HG02884 (cell line): ENCODE data around the gene IRF6.
"Not testable (repeated sequence)": the region's sequence is repeated elsewhere in the genome, so short reads cannot be mapped to it uniquely, and the experiment has no call there.

ENCODE experiments used
- ATAC-seq: cut with Tn5 transposase; IDR thresholded peaks from one replicate; pipeline ENCODE4 v1.9.1; 2021; ENCODE audit warnings: mild to moderate bottlenecking, moderate library complexity; ENCODE audit not compliant: unreplicated experiment

The IRF6 gene

DNA sequence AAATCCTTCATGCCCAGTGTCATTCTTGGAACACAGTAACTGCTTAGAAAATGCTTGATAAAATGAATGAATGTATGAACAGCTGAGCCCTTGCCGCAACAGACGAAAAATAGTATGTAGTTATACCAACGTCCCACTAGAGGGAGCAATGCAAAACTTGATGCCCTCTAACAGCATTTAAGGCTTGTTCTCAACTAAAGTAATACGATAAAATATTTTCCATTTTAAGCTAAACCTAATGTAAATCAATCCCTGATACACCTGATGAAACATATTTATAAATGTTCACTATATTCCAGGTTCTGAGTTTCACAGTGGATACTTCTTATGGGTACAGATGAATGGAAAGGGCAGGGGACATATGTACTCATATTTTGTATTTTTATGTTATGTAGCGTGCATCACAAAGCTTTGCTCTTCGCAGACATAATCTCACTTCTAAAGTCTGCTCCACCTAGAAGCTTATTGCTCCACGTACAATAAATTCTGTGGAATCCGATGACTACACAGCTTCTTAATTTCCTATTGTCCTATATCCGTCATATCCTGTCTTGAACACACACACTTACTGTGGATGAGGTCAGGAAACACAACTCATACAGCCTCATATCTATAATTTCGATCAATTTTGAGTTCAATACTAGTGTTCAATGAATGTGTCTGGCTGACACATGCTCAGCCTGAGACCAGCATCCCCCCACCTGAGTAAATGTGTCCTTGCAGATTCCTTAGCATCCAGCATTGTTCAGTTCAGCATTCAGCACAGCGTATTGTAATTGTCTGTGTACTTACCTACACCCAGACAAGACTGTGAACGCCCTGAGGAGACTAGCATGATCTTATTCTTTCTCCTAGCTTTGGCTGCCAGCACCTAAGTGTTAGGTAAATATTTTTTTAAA lies 17.4 kb upstream of the IRF6 start:
- ATAC-seq = peak; percentile 42

DNA sequence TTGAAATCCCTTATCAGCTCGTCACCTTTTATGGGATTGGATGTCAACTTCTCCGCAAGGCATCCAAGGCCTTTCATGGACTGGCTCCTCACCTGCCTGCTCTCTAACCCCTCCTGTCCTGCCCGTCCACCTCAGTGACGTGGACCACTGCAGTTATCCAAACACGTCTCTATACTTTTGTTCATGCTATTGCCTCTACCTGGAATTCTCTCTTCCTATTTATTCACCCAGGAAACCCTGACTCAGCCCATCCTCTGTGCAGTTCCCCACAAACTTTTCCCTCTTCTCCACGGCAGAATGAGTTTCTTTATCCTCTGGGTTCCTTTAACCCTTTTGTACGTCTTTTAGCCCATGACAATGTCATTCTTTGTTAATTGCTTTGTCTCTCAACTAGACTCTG lies 16.8 kb upstream of the IRF6 start:
- no peak for ATAC-seq

DNA sequence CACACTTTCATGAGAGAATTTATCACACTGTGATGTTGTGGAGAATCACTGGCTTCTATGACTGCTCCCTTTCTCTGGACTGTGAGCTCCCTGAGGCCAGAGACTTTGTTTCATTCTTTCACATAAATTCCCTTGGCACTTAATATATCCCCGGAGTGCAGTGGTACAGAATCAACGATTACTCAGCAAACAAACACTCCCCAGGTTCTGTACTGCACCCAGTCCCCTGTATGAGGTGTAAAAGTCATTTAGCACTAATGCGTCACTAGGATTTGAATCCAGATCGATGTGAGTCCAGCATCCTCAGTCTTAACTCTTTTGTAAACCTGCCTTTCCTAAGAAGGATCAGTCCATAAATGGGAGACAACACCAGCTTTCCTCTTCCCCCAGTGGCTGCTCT lies 15.0 kb upstream of the IRF6 start:
- ATAC-seq = no peak

DNA sequence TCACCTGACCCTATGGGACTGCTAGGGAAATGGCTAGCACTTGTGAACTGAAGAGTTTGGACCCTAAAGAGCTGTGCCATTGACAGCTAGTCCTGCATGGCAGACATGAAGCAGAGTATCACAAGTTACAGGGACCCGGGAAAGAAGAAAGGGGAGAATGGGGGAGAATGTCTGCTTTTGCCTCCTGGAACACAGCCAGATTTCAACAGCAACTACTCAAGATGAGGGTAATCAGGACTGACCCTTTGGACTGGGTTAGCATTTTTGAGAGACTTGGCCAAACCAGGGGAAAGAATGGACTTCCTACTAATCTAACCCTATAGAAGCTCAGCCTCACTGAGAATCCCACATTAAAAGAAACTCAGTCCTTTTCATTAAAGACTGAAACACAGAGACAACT lies 13.1 kb upstream of the IRF6 start:
- ATAC-seq = no peak

DNA sequence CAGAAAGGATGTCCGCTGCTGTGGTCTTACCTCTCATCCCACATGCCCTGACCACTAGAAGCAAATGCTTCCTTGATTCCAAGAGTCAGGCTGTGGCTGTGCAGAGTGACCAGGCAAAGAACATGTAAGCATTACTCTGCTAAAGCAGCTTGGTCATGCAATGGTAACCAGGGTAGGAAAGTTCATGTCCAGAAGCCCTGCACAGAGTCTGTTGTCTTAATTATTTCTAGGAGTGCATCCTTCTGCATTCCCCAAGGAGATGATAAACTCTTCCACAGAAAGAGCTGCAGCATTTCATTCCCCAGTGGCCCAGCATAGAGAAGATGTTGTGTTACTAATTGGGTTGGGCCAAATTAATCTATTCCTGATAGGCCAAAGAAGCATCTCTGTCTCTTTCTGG lies 11.7 kb upstream of the IRF6 start:
- ATAC-seq = no peak

DNA sequence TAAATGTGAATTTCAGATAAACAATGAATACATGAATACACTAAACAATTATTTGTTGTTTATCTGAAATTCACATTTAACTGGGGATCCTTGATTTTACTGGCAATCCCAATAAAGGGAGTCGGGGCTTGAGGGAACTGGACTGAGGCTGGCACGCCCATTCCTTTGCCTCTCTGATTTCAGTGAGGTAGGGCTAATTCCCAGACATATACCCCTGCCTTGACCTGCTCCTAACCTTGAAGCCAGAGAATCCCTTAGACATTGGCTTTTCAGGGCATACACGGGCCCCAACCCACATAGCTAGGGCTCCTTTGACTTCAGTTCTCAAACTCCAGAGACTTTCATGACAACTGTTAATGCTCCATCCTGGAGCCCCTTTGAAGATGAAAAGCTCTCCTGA lies 11.0 kb upstream of the IRF6 start:
- no peak for ATAC-seq

DNA sequence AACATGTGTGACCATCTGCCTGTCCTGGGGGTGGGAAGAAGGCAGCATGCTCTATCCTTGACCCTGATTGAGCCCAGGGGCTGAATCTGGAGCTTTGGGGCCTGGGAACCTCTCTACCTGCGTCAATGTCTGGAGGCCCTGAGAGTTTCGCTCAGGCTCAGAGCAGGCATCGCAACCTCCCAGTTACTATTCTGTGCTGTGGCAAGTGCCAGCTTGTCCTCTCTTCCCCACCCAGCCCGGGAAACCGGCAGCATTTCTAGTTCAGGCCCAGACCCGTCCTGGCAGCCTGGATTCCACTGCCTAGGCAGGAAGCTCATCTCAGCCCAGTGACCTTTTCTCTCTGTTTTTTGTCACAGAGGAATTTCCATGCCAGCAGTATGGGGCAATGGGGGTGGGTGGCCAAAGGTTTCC lies 10.0 kb upstream of the IRF6 start:
- no peak for ATAC-seq

DNA sequence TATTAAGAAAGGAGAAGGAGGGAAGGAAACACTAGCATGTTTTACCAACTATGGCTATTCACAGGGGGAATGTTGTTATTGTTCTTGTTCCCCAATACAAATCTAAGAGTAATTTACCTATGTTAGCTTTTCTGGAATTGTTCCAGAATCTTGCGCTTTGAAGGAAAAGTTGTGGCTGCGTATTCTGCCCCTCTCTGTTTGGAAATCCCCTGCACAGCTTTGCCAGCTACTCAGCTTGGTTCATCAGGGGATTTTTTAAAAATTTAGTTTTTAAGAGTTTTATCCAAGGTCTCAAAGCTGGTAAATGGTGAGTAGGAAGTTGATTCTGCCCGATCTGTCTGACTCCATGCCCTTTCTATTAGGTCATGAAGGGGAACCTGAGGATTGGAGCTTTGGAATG lies 9.5 kb upstream of the IRF6 start:
- ATAC-seq = no peak

DNA sequence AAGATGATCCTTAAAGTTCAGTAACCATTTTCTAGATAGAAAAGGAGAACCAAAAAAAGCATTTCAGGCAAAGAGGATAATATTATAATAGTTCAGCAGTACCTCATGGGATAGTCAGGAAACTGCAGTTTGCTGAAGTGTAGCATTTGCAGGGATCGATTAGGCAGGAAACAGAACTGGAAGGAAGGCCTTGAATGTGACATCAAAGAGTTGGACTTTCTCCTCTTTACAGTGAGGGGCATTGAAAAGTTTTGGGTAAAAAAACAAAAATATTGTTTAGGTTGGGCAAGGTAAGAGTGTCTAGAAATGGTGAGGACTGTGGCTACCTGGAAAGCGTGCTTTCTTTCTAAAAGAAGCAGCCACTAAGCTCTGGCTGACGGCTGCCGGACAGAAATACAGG lies 8.0 kb upstream of the IRF6 start:
- no peak for ATAC-seq

DNA sequence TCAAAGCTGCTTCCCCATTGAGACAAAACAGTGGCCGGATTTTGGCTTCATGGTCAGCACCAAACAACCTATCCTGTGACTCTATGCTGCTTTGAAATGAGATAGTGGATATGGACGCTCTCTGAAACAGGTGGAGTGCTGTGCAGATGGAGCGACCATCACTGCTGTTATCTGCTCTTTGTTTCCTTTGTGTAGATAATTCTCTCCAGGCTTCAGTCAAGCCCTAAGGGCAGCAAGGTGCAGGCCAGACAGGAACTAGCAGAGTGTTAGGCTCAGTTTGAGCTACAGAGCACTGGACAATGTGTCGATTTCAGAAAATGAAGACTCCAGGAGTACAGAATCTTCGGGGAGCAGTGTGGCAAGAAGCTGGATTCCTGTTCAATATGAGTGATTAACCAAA lies 4.8 kb upstream of the IRF6 start:
- ATAC-seq = no peak

DNA sequence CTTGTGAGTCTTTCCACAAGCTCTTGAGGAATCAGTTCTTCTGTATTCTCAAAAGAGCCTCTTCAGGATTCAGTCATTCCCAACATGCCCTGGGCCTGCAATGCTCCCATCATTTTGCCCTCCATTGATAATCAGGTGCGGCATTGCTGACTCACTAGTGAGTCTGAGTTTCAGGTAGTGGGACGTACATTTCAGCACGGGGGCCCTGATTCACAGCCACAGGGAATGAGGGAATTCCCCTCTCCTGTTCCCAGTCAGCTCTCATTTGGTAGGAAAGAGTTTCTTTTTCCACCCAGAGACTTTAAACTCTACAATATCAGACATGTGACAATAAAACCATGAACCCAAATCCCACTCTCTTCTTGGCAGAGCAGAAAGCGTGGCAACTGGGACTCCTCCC lies 3.7 kb upstream of the IRF6 start:
- ATAC-seq = no peak

DNA sequence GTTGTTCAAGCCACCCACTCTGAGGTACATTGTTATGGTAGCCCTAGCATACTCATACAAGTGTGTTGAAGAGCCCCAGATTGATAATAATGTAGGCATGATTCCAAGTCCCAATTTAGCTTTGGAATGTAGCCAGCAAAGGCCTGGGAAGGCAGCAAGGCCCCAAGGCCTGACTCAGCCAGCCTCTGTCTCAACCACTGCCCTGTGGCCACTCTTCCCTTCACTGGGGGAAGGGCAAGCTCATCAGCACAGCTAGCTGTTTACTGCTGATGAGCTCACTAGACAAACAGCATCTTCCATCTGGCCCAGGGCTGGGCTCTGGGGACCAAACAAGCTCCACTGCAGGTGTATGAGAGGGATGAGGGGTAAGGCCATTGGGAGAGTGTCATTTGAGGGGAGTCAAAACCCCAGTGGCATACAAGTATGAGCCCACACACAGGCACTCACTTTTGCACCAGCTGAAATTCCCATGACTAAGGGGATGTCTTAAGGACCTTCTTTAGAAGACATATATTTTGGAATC lies 2.2 kb upstream of the IRF6 start:
- no peak for ATAC-seq

DNA sequence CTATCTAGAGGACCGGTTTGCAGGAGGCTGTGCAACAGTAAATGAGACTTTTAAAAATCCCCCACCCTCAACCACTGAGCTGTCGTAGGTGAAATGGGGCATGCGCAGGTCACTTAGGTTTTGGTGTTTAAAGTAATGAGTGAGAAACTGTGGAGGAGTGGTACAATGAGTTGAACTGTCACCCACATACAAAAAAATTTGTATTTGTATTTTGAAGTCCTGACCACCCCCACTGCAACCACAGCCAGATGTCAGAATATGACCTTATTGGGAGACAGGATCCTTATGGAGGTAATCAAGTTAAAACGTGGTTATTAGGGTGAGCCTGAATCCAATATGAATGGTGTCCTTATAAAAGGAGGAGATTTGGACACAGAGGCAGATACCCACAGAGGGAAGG lies 1.6 kb upstream of the IRF6 start:
- no peak for ATAC-seq

DNA sequence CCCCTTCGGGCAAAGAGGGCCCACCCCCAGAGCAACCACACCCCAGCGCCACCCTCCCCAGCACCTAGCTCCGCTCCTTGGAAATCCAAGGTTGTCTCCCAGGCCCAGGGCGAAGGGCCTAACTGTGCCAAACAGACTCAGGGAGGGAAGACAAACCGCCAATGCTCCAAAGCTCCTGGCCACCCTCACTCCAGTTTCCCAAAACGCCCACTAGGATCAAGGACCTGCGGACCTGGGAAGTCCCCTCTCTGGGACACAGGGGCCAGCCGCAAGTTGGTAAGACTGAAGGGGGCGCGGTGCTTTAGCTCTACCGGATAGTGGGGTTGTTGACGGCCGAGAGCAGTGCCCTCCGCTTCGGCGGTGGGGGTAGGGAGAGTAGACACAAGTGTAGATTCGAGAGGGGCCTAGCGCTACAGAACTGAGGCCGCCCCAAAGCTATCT lies 581 bp downstream of the IRF6 start:
- no peak for ATAC-seq

DNA sequence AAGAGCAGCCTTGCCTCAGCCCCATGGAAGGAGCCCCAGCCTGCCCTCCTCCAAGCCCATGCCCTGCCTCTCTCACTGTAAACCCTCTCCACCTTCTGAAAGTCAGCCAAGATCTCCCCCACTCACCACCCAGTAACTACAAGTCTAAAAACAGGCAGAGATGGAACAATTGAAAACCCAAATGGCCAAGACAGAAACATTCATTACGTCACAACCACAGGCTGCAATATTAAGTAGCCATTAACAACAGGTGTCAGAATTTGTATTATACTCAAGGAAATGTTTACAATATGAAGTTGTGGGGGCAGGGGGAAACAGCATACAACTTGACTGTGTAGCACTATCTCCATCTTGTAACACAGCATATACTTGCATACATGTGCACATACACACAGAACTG lies 2.4 kb downstream of the IRF6 start:
- no peak for ATAC-seq

DNA sequence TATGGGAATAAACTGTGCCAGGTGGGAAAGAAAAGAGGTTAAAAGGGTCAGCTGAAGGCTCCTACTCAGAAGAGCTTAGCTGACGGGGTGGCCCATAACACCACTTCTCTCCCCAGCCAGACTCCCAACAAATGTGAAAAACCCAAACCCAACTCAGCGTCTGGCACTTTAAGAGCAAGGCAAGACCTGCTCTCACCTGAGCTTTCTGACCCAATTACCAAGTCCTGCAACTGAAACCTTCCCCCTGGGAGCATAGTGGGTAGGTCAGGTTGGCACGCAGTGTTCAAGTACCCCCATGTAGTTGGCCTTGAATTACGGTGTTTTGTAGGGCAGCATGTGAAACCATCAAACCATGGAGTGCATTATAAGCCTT lies 3.2 kb downstream of the IRF6 start:
- ATAC-seq = no peak

DNA sequence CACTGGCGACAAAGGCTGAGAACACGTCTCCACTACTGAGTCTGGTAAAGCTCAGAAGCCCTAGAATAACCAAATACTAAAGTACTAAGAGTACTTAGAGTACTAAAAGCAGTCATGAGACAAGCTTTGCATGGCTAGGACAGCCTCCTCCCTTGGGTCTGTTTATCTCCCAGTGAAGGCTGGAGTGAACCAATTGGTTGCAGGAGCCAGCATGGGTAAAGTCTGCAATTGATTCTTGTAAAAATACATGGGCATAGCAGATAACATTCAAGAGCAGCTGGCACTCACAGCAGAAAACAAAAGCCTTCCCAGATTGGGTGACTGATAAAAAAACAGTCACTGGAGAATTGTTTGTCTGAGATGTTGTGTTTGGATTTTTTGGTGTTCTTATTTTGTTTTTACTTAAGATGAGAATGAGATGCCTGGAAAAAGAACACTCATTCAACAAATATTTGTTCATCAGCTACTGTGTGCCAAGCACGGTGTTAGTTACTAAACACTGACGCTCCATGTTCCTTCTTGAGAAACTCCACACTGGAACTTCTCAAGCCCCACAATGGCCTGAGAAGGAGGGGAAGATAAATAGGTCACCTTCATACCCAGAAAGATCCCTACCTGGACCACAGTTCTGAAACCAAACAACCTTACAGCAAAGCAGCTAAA lies 3.7 kb downstream of the IRF6 start:
- ATAC-seq = no peak

DNA sequence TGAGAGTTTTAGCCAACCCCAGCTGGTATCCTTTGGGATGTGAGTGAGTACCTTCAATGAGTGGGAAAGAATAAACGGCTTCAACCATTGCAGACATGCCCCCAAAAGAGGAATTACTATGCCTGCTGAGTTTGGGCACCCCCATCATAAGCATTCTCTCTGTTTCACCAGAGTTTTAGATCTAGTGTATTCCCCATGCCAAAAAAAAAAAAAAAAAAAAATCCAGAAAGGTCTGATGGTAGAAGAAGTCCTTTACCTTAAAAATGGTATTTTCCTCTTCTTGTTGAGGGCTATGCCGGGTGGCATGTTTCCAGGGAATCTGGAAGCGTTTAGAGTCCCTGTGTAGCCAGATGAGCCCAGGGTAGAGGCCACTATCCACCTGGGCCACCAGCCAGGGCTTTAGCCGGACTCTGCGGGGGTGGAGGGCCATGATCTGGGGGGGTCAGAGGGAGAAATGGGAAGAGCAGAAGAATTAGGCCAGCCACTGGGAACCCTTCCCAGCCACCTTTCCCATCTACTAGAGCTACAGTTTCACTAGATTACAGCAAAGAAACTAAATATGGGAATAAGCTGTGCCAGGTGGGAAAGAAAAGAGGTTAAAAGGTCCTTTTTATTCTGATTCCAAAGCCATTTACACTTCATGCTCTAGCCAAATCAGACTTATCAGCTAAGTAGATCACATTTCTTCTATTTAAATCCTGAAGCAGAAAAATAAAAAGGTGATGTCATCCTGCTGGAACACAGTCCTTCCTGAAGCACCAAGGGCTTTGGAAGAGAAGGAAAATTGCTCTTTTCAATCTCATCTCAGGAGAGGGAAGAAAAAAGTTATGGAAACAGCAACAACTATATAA lies 4.7 kb downstream of the IRF6 start:
- ATAC-seq = no peak

DNA sequence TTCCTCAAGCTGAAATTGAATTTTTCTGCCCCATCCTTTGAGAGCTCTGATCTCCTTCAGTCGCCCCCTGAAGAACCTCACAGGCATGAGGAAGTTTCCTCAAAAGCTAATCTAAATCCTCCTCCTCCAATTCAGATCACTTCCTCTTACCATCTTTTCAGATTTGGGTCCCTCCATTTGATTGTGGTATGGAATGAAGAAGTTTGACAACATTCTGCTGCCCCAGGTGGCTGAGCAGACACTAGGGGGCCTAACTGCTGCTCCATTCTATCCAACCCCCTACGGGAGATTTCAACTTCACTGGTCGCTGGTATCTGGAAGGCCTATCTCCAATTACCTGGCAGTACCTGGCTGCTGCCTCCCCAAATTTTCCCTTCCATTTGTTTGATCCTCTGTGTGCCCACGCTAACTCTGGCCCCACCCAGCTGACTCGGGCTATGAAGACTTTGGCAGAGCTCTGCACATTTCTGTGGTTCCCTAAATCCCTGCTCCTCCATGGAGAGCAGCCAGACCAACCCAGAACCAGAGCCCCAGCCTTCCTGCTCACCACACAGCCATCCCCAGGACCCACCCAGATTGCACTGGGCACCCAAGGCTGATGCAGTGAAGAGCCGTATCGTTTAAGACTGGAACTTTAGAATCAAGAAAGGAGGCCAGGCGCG lies 7.8 kb downstream of the IRF6 start:
- no peak for ATAC-seq

DNA sequence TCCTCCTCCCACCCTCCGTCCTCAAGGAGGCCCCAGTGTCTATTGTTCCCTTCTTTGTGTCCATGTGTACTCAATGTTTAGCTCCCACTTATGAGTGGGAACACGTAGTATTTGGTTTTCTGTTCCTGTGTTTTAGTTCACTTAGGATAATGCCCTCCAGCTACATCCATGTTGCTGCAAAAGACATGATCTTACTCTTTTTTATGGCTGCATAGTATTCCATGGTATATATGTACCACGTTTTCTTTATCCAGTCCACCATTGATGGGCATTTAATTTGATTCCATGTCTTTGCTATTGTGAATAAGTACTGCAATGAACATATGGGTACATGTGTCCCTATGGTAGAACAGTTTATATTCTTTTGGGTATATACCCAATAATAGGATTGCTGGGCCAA lies 12.2 kb downstream of the IRF6 start:
- ATAC-seq = not testable (repeated sequence)

DNA sequence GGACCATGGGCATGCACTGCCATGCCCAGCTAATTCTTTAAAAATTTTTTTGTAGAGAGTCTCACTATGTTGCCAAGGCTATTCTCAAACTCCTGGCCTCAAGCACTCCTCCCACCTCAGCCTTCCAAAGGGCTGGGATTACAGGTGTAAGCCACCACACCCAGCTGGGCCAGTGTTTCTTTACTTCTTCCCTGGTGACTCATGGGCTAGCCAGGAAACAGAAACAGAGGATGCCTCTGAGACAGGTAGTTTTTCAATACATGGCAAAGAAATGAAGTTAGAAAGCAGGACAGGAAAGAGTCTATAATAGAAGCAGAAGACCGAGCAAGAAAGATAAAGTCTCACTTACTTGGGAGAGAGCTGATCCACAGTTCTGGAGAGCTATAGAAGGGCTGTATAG lies 14.0 kb downstream of the IRF6 start:
- ATAC-seq = no peak
